HG03439 (cell line): Measurements from ENCODE around the gene RNF186.
"Not testable (repeated sequence)": the region's sequence is repeated elsewhere in the genome, so short reads cannot be mapped to it uniquely, and the experiment has no call there.

ENCODE experiments used
- ATAC-seq: cut with Tn5 transposase; IDR thresholded peaks from one replicate; pipeline ENCODE4 v1.9.1; 2021; ENCODE audit warnings: mild to moderate bottlenecking, moderate library complexity; ENCODE audit not compliant: unreplicated experiment

Gene RNF186

GRCh38 chr1:19797827-19798226 lies 17.3 kb downstream of the RNF186 start:
- no peak for ATAC-seq

- ATAC-seq = no peak
Measured at GRCh38 chr1:19794583-19794982, 20.5 kb downstream of the RNF186 start.

- ATAC-seq = no peak
Measured at GRCh38 chr1:19793360-19794046, 21.6 kb downstream of the RNF186 start.

GRCh38 chr1:19792237-19793002 lies 22.7 kb downstream of the RNF186 start:
- no peak for ATAC-seq

GRCh38 chr1:19790061-19790975 lies 24.8 kb downstream of the RNF186 start:
- ATAC-seq = not testable (repeated sequence)

- no peak for ATAC-seq
Measured at GRCh38 chr1:19786988-19787423, 28.1 kb downstream of the RNF186 start.

GRCh38 chr1:19785660-19786059 lies 29.4 kb downstream of the RNF186 start:
- no peak for ATAC-seq

- no peak for ATAC-seq
Measured at GRCh38 chr1:19780267-19780877, 34.7 kb downstream of the RNF186 start.

GRCh38 chr1:19776933-19777332 lies 38.1 kb downstream of the RNF186 start:
- no peak for ATAC-seq

GRCh38 chr1:19776287-19776686 lies 38.8 kb downstream of the RNF186 start:
- ATAC-seq = no peak

- ATAC-seq = no peak
Measured at GRCh38 chr1:19775831-19776230, 39.3 kb downstream of the RNF186 start.

GRCh38 chr1:19775317-19775716 lies 39.8 kb downstream of the RNF186 start:
- ATAC-seq = no peak

- no peak for ATAC-seq
Measured at GRCh38 chr1:19774180-19774785, 40.8 kb downstream of the RNF186 start.

- no peak for ATAC-seq
Measured at GRCh38 chr1:19773485-19773884, 41.6 kb downstream of the RNF186 start.

GRCh38 chr1:19772053-19772452 lies 43.0 kb downstream of the RNF186 start:
- ATAC-seq = no peak

GRCh38 chr1:19771350-19771749 lies 43.7 kb downstream of the RNF186 start:
- ATAC-seq = no peak

GRCh38 chr1:19770436-19771190 lies 44.5 kb downstream of the RNF186 start:
- no peak for ATAC-seq

- ATAC-seq = no peak
Measured at GRCh38 chr1:19769211-19769932, 45.7 kb downstream of the RNF186 start.
